ENCODE measurements around the gene GKAP1.

GRCh38 chr9:83706676-83707517 lies 110.7 kb downstream of the GKAP1 start:
- TF ChIP-seq CTCF (IDR thresholded peaks at IDR 0.05; ENCODE audit: poor library complexity), result no peak
- TF ChIP-seq EZH2phosphoT487 (IDR thresholded peaks at IDR 0.05; ENCODE audit: low read depth, severe bottlenecking, unreplicated experiment), result no peak
- TF ChIP-seq EZH2 (IDR thresholded peaks at IDR 0.05; ENCODE audit: borderline replicate concordance), result no peak
